ENCODE data around the gene KDM8.

- TF ChIP-seq GATA2 (IDR thresholded peaks at IDR 0.05; ENCODE audit: low read depth, low read length) (no peak), GATA3 (IDR thresholded peaks at IDR 0.05; ENCODE audit: low read depth, low read length) (no peak)
Observed at GRCh38 chr16:27231692-27232060, 28.4 kb downstream of the KDM8 start.

All from SH-SY5Y (cell line).